Measurements from ENCODE around the gene HPX. TPM values are rescaled to one million over a fixed set of nuclear protein-coding genes. Genes with fewer than 3 reads are reported as not detected.

The HPX gene
- total and polyA plus RNA-seq, 2 of the 13 experiments (the other 11 are each of a cell fraction or from before 2014, with no cell fraction given) = 9.2 to 57.4 TPM

DNA sequence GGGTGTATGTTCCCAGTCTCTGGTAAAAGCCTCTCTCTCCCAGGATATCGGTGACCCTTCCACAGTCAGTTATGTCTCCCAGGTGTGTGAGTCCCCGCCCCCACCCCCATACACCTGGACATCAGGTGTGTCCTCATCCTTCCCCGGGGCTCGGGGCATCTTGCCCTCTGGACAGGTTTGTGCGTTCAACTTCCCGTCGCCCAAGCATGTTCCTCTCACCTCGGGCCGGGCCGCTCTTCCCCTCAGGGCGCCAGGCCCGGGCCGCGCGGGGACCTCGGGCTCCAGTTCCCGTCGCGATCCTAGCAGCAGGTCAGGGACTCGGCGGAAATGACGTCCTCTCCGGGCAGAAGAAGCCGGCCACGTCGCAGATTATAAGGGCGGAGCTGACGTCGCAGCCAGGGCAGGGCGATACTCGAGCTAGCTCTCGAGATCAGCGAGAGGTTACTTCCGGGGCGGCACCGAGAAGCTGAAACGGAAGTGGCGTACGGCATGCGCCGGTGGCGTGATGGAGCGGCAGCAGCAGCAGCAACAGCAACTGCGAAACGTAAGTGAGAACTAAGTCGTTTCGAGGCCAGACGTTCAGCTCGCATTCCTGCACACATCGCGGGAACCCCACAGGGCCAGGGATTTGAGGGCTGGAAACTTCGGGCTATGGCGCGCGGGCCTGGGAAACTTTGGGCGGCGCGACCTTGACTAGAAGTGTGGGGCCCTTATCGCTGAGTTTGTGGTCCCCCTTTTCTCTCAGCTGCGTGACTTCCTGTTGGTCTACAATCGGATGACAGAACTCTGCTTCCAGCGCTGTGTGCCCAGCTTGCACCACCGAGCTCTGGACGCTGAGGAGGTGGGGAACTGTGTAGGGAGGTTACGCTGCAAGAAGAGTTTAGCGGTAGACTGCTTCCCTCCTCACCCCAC, 40.5 kb upstream of the HPX start, which contains the start of the genes ARFIP2 and TIMM10B (continued):
- TF ChIP-seq, protein P1, sequence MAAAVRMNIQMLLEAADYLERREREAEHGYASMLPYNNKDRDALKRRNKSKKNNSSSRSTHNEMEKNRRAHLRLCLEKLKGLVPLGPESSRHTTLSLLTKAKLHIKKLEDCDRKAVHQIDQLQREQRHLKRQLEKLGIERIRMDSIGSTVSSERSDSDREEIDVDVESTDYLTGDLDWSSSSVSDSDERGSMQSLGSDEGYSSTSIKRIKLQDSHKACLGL (CRISPR knock-in tag; IDR thresholded peaks at IDR 0.05) = peak; percentile 81; the same call in 1 of the 2 replicates
- TF ChIP-seq GATA4 (IDR thresholded peaks at IDR 0.05; ENCODE audit: borderline replicate concordance, low read depth) = 0 out of 2 replicates have a peak, but pooled peaks have one; percentile 24
- TF ChIP-seq NFIB (CRISPR knock-in tag; IDR thresholded peaks at IDR 0.05; ENCODE audit: borderline replicate concordance) = no peak
- no peak for TF ChIP-seq NFRKB (IDR thresholded peaks at IDR 0.05)
- 0 out of 2 replicates have a peak, but pooled peaks have one; percentile 21 for TF ChIP-seq ZNF766 (CRISPR knock-in tag; IDR thresholded peaks at IDR 0.05; ENCODE audit: borderline replicate concordance)
- TF ChIP-seq ZFP41 (CRISPR knock-in tag; IDR thresholded peaks at IDR 0.05; ENCODE audit: borderline replicate concordance) = no peak
- peak; percentile 8; the same call in 1 of the 2 replicates for TF ChIP-seq RARA (CRISPR knock-in tag; IDR thresholded peaks at IDR 0.05)
- TF ChIP-seq, protein P2, sequence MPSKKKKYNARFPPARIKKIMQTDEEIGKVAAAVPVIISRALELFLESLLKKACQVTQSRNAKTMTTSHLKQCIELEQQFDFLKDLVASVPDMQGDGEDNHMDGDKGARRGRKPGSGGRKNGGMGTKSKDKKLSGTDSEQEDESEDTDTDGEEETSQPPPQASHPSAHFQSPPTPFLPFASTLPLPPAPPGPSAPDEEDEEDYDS (CRISPR knock-in tag; IDR thresholded peaks at IDR 0.05) = peak; percentile 94
- TF ChIP-seq ZNF224 (CRISPR knock-in tag; IDR thresholded peaks at IDR 0.05) = no peak
- TF ChIP-seq SATB2 (CRISPR knock-in tag; IDR thresholded peaks at IDR 0.05) = no peak
- TF ChIP-seq ZC3H13 (CRISPR knock-in tag; IDR thresholded peaks at IDR 0.05) = 0 out of 2 replicates have a peak, but pooled peaks have one; percentile 54
- TF ChIP-seq ZBTB7B (CRISPR knock-in tag; IDR thresholded peaks at IDR 0.05) = no peak
- TF ChIP-seq, protein P3, sequence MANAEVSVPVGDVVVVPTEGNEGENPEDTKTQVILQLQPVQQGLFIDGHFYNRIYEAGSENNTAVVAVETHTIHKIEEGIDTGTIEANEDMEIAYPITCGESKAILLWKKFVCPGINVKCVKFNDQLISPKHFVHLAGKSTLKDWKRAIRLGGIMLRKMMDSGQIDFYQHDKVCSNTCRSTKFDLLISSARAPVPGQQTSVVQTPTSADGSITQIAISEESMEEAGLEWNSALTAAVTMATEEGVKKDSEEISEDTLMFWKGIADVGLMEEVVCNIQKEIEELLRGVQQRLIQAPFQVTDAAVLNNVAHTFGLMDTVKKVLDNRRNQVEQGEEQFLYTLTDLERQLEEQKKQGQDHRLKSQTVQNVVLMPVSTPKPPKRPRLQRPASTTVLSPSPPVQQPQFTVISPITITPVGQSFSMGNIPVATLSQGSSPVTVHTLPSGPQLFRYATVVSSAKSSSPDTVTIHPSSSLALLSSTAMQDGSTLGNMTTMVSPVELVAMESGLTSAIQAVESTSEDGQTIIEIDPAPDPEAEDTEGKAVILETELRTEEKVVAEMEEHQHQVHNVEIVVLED (CRISPR knock-in tag; IDR thresholded peaks at IDR 0.05; ENCODE audit: borderline replicate concordance) = peak; percentile 93
- TF ChIP-seq HOXA3 (CRISPR knock-in tag; IDR thresholded peaks at IDR 0.05) = peak; percentile 98
- no peak for TF ChIP-seq MLLT10 (CRISPR knock-in tag; IDR thresholded peaks at IDR 0.05)
- TF ChIP-seq, protein P4, sequence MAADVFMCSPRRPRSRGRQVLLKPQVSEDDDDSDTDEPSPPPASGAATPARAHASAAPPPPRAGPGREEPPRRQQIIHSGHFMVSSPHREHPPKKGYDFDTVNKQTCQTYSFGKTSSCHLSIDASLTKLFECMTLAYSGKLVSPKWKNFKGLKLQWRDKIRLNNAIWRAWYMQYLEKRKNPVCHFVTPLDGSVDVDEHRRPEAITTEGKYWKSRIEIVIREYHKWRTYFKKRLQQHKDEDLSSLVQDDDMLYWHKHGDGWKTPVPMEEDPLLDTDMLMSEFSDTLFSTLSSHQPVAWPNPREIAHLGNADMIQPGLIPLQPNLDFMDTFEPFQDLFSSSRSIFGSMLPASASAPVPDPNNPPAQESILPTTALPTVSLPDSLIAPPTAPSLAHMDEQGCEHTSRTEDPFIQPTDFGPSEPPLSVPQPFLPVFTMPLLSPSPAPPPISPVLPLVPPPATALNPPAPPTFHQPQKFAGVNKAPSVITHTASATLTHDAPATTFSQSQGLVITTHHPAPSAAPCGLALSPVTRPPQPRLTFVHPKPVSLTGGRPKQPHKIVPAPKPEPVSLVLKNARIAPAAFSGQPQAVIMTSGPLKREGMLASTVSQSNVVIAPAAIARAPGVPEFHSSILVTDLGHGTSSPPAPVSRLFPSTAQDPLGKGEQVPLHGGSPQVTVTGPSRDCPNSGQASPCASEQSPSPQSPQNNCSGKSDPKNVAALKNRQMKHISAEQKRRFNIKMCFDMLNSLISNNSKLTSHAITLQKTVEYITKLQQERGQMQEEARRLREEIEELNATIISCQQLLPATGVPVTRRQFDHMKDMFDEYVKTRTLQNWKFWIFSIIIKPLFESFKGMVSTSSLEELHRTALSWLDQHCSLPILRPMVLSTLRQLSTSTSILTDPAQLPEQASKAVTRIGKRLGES (CRISPR knock-in tag; IDR thresholded peaks at IDR 0.05; ENCODE audit: borderline replicate concordance) = peak; percentile 44; the same call in 1 of the 2 replicates
- no peak for TF ChIP-seq BRD4 (CRISPR knock-in tag; IDR thresholded peaks at IDR 0.05)
- TF ChIP-seq ZNF24 (IDR thresholded peaks at IDR 0.05) = no peak
- no peak for TF ChIP-seq ZNF543 (CRISPR knock-in tag; IDR thresholded peaks at IDR 0.05)
- TF ChIP-seq AHR (CRISPR knock-in tag; IDR thresholded peaks at IDR 0.05) = no peak; the same call in 1 of the 2 replicates
- TF ChIP-seq, protein P5, sequence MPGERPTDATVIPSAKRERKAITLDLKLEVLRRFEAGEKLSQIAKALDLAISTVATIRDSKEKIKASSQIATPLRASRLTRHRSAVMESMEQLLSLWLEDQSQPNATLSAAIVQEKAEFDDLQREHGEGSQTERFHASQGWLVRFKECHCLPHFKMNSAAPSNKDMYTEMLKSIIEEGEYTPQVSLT (CRISPR knock-in tag; IDR thresholded peaks at IDR 0.05; ENCODE audit: borderline replicate concordance, low read depth) = no peak

Measured in HepG2 (cell line).